PC-3 (cell line): ENCODE results near the gene PELO.

Source experiments
- EZH2 ChIP-seq: fragments of 300-600 bp; sonication (generic); IDR thresholded peaks from one replicate; pipeline ENCODE4 v1.6.1; 2017; ENCODE audit warnings: antibody characterized with exemption, mild to moderate bottlenecking, low read length; ENCODE audit not compliant: unreplicated experiment
- TF ChIP-seq, protein P1 (sequence below): fragments of 300-600 bp; sonication (generic); conservative IDR thresholded peaks from 2 replicates; pipeline ENCODE4 v1.5.1; 2017; ENCODE audit warnings: antibody characterized with exemption, low read depth, mild to moderate bottlenecking, low read length

DNA sequence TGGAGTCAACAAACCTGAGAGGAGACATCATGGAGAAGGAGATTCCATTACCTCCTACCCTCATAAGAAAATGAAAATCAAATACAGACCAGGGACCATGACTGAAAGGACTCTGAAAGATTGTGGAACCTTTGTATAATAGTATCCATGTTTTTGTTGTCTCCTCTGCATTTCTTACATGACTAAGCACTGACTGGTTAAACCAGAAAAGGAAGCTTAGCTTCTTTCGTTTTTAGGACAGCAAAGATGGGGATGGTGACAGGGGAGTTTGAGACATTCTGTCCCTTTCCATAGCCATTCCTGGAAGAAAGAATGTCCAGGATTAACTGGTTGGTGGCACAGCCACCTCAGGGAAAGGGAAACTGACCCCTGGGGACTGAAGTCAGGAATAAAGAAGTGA, 22.2 kb downstream of the PELO start:
- TF ChIP-seq EZH2: no peak
- TF ChIP-seq, protein P1, sequence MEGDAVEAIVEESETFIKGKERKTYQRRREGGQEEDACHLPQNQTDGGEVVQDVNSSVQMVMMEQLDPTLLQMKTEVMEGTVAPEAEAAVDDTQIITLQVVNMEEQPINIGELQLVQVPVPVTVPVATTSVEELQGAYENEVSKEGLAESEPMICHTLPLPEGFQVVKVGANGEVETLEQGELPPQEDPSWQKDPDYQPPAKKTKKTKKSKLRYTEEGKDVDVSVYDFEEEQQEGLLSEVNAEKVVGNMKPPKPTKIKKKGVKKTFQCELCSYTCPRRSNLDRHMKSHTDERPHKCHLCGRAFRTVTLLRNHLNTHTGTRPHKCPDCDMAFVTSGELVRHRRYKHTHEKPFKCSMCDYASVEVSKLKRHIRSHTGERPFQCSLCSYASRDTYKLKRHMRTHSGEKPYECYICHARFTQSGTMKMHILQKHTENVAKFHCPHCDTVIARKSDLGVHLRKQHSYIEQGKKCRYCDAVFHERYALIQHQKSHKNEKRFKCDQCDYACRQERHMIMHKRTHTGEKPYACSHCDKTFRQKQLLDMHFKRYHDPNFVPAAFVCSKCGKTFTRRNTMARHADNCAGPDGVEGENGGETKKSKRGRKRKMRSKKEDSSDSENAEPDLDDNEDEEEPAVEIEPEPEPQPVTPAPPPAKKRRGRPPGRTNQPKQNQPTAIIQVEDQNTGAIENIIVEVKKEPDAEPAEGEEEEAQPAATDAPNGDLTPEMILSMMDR: no peak
